Gastroesophageal sphincter (tissue), 4 donors: Measurements from ENCODE around the gene AVP. TPM values are rescaled to one million over a fixed set of nuclear protein-coding genes. Genes with fewer than 3 reads are reported as not detected.

Experiments used
- ATAC-seq: fragments of 150-250 bp; one replicate; pipeline ENCODE4 v1.9.1; 2016; ENCODE audit warnings: mild to moderate bottlenecking, moderate library complexity
- H3K27ac ChIP-seq, 4 donors: fragments of 200-600 bp; sonication (generic) in 3 of 4; 1 replicate in 3 of 4; 2 replicates in 1 of 4; pipeline ENCODE4 v1.5.1; 2016 to 2019
- H3K27me3 ChIP-seq: fragments of 200-600 bp; sonication (generic); one replicate; pipeline ENCODE4 v1.5.1; 2019
- H3K36me3 ChIP-seq, 2 donors: fragments of 200-600 bp; sonication (generic); one replicate each; pipeline ENCODE4 v1.5.1; 2019; ENCODE audit warnings: control low read depth in 1 of 2
- H3K4me1 ChIP-seq, 3 donors: fragments of 200-600 bp; sonication (generic); 1 replicate in 2 of 3; 2 replicates in 1 of 3; pipeline ENCODE4 v1.5.1; 2016 to 2019; ENCODE audit warnings: control low read depth in 2 of 3
- H3K4me3 ChIP-seq, 2 donors: fragments of 200-600 bp; sonication (generic); one replicate each; pipeline ENCODE4 v1.5.1; 2019; ENCODE audit warnings: mild to moderate bottlenecking in 1 of 2, moderate library complexity in 1 of 2
- H3K9me3 ChIP-seq, 3 donors: fragments of 200-600 bp; sonication (generic); one replicate each; pipeline ENCODE4 v1.5.1; 2017 to 2019; ENCODE audit warnings: control low read depth in 2 of 3
- CTCF ChIP-seq, 4 experiments: fragments of 200-600 bp in 2 of 4; fragments of 450-650 bp in 2 of 4; sonication (generic) in 1 of 4; IDR thresholded peaks; one replicate each; pipeline ENCODE4 v1.5.1; 2017 to 2019; ENCODE audit warnings: antibody characterized with exemption in 4 of 4, mild to moderate bottlenecking in 2 of 4, moderate library complexity in 2 of 4
- EP300 ChIP-seq: sonication (generic); formaldehyde crosslinking; IDR thresholded peaks from one replicate; pipeline ENCODE4 v1.6.1; 2017; ENCODE audit warnings: antibody characterized with exemption, mild to moderate bottlenecking
- POLR2A ChIP-seq, 2 donors: fragments of 450-650 bp; IDR thresholded peaks; one replicate each; pipeline ENCODE4 v1.6.1; 2017; ENCODE audit warnings: antibody characterized with exemption in 2 of 2, mild to moderate bottlenecking in 2 of 2, moderate library complexity in 1 of 2
- POLR2AphosphoS5 ChIP-seq: sonication (generic); formaldehyde crosslinking; IDR thresholded peaks from one replicate; pipeline ENCODE4 v1.6.1; 2017; ENCODE audit warnings: antibody characterized with exemption
- WGBS, 2 donors: methylation state at CpG; one replicate each; pipeline ENCODE4 v1.1.5; 2018; ENCODE audit warnings: low coverage in 1 of 2; 5-methylcytosine and 5-hydroxymethylcytosine counted together
- total RNA-seq, 4 donors: library from RNA; depleted of rRNA; stranded (reverse); fragments of >200 nt; gene quantifications; one replicate each; pipeline ENCODE4 v1.1.0, GENCODE V29; 2016

Gene AVP
- total RNA-seq, 4 donors from 2014 or later, result not detected

- 89 to 93% methylated on average over 6 to 13 of the region's 21 CpGs for WGBS, 2 donors
- Histone ChIP-seq H3K27ac (no peak overlapping the region), H3K4me1 (no peaks in the 10 kb centered on the region), H3K36me3 (peaks cover 0 to 16% of the 10 kb centered on the region in 2 donors), H3K4me3 (no peak overlapping the region), H3K27me3 (peaks cover 12% of the 10 kb centered on the region), H3K9me3 (no peaks in the 10 kb centered on the region)
- no peak for TF ChIP-seq CTCF (IDR thresholded peaks at IDR 0.05)
- no peak for ATAC-seq
These were observed 17.4 kb upstream of the AVP start for GRCh38 chr20:3101737-3102574.

- no peak for ATAC-seq
- TF ChIP-seq EP300 (no peak), POLR2A (IDR thresholded peaks at IDR 0.05) (no peak), CTCF (IDR thresholded peaks at IDR 0.05) (no peak), POLR2AphosphoS5 (no peak)
These were observed 16.7 kb upstream of the AVP start for GRCh38 chr20:3101251-3101650.

GRCh38 chr20:3100480-3100879 is 16.0 kb upstream of the AVP start:
- Histone ChIP-seq H3K27me3 (peaks cover 12% of the 10 kb centered on the region), H3K36me3 (peaks cover 0 to 3% of the 10 kb centered on the region in 2 donors), H3K4me1 (no peaks in the 10 kb centered on the region), H3K27ac (no peak overlapping the region), H3K9me3 (no peaks in the 10 kb centered on the region), H3K4me3 (no peak overlapping the region)
- 81 to 94% methylated on average over 3 to 6 of the region's 7 CpGs for WGBS, 2 donors
- TF ChIP-seq POLR2A (IDR thresholded peaks at IDR 0.05) (no peak), CTCF (IDR thresholded peaks at IDR 0.05) (no peak), EP300 (no peak), POLR2AphosphoS5 (no peak)
- no peak for ATAC-seq

More at GRCh38 chr20:3101251-3101650, 16.7 kb upstream of the AVP start:
- Histone ChIP-seq H3K36me3 (peaks cover 0 to 10% of the 10 kb centered on the region in 2 donors), H3K27ac (no peak overlapping the region), H3K27me3 (peaks cover 12% of the 10 kb centered on the region), H3K4me3 (no peak overlapping the region), H3K9me3 (no peaks in the 10 kb centered on the region), H3K4me1 (no peaks in the 10 kb centered on the region)
- 83 to 93% methylated on average over 3 to 5 of the region's 6 CpGs for WGBS, 2 donors

GRCh38 chr20:3094848-3095629 is 10.5 kb upstream of the AVP start:
- Histone ChIP-seq H3K4me1 (peaks cover 0 to 8% (median 0%) of the 10 kb centered on the region in 3 donors), H3K27me3 (peaks cover 52% of the 10 kb centered on the region), H3K4me3 (no peak overlapping the region), H3K36me3 (no peaks in the 10 kb centered on the region), H3K27ac (no peak overlapping the region), H3K9me3 (no peaks in the 10 kb centered on the region)
- WGBS, 2 donors, result 80 to 83% methylated on average over 1 to 8 of the region's 13 CpGs
- no peak for ATAC-seq
- TF ChIP-seq CTCF (IDR thresholded peaks at IDR 0.05) (no peak), POLR2A (IDR thresholded peaks at IDR 0.05) (no peak), POLR2AphosphoS5 (no peak), EP300 (no peak)
